DOHH2 (cell line): ENCODE data around the gene CCDC85A.

ENCODE experiments used
- H3F3A ChIP-seq: fragments of 200-600 bp; sonication (generic), shearing (Covaris generic); 2 replicates; pipeline ENCODE4 v1.6.0; 2016; ENCODE audit warnings: antibody characterized with exemption, mild to moderate bottlenecking; ENCODE audit not compliant: control insufficient read depth, insufficient read depth
- H3K27ac ChIP-seq: fragments of 200-600 bp; sonication (generic); 2 replicates; pipeline ENCODE4 v1.5.1; 2014; ENCODE audit warnings: low read depth, mild to moderate bottlenecking, low read length, moderate library complexity
- H3K27me3 ChIP-seq: fragments of 200-600 bp; sonication (generic); 2 replicates; pipeline ENCODE4 v1.6.1; 2014; ENCODE audit warnings: mild to moderate bottlenecking, low read length, mixed read lengths; ENCODE audit not compliant: control insufficient read depth
- H3K36me3 ChIP-seq: fragments of 200-600 bp; sonication (generic); 2 replicates; pipeline ENCODE4 v1.6.1; 2014; ENCODE audit warnings: mild to moderate bottlenecking, low read length, moderate library complexity, mixed read lengths; ENCODE audit not compliant: control insufficient read depth
- H3K4me1 ChIP-seq: fragments of 200-600 bp; sonication (generic); 2 replicates; pipeline ENCODE4 v1.6.1; 2014; ENCODE audit warnings: mild to moderate bottlenecking, low read length, mixed read lengths; ENCODE audit not compliant: control insufficient read depth
- H3K4me2 ChIP-seq: fragments of 200-600 bp; sonication (generic); 2 replicates; pipeline ENCODE4 v1.6.0; 2014; ENCODE audit warnings: mild to moderate bottlenecking, low read length, moderate library complexity
- H3K4me3 ChIP-seq: fragments of 200-600 bp; sonication (generic); 2 replicates; pipeline ENCODE4 v1.5.1; 2014; ENCODE audit warnings: mild to moderate bottlenecking, low read length, mixed read lengths
- H3K79me2 ChIP-seq: fragments of 200-600 bp; sonication (generic); 2 replicates; pipeline ENCODE4 v1.6.1; 2014; ENCODE audit warnings: mild to moderate bottlenecking, low read length, mixed read lengths; ENCODE audit not compliant: control insufficient read depth
- H3K9me2 ChIP-seq: fragments of 200-600 bp; sonication (generic); replicated peaks from 2 replicates; pipeline ENCODE4 v1.6.1; 2014; ENCODE audit warnings: mild to moderate bottlenecking, low read length, mixed read lengths; ENCODE audit not compliant: control insufficient read depth
- H3K9me3 ChIP-seq: fragments of 200-600 bp; sonication (generic); 2 replicates; pipeline ENCODE4 v1.6.1; 2014; ENCODE audit warnings: antibody characterized with exemption, low read length, mixed read lengths; ENCODE audit not compliant: control insufficient read depth, insufficient read depth
- H4K20me1 ChIP-seq: fragments of 200-600 bp; sonication (generic); 2 replicates; pipeline ENCODE4 v1.6.0; 2014; ENCODE audit warnings: low read depth, mild to moderate bottlenecking, antibody characterized with exemption, low read length, moderate library complexity; ENCODE audit not compliant: control insufficient read depth, insufficient read depth
- CTCF ChIP-seq: fragments of 200-600 bp; sonication (generic); IDR thresholded peaks from one replicate; pipeline ENCODE4 v1.5.1; 2014; ENCODE audit warnings: antibody characterized with exemption, mild to moderate bottlenecking, low read depth, low read length; ENCODE audit not compliant: poor library complexity, severe bottlenecking
- EZH2phosphoT487 ChIP-seq: fragments of 200-600 bp; sonication (generic); IDR thresholded peaks from 2 replicates; pipeline ENCODE4 v1.6.1; 2017; ENCODE audit warnings: borderline replicate concordance, mild to moderate bottlenecking, antibody characterized with exemption, low read length, moderate library complexity, mixed read lengths

CCDC85A gene

GRCh38 chr2:56179931-56180330, 3.9 kb upstream of the CCDC85A start:
- no peaks in the 10 kb centered on the region for H3K79me2 ChIP-seq
- no peak overlapping the region for H3K27ac ChIP-seq
- H3K36me3 ChIP-seq, result no peaks in the 10 kb centered on the region
- H3K9me2 ChIP-seq, result no peaks in the 10 kb centered on the region
- no peaks in the 10 kb centered on the region for H3K27me3 ChIP-seq
- H3K4me2 ChIP-seq, result no peak overlapping the region
- no peaks in the 10 kb centered on the region for H4K20me1 ChIP-seq
- no peak for TF ChIP-seq EZH2phosphoT487
- H3K4me3 ChIP-seq, result no peak overlapping the region
- no peaks in the 10 kb centered on the region for H3K9me3 ChIP-seq
- H3F3A ChIP-seq, result no peaks in the 10 kb centered on the region
- peaks cover 10% of the 10 kb centered on the region for H3K4me1 ChIP-seq

- Histone ChIP-seq H3K4me1 (peaks cover 27% of the 10 kb centered on the region), H3K36me3 (no peaks in the 10 kb centered on the region), H3F3A (no peaks in the 10 kb centered on the region), H3K4me2 (no peak overlapping the region), H3K4me3 (no peak overlapping the region), H4K20me1 (no peaks in the 10 kb centered on the region), H3K9me2 (no peaks in the 10 kb centered on the region), H3K27ac (no peak overlapping the region), H3K27me3 (no peaks in the 10 kb centered on the region), H3K79me2 (peaks cover 9% of the 10 kb centered on the region), H3K9me3 (no peaks in the 10 kb centered on the region)
- TF ChIP-seq CTCF (no peak), EZH2phosphoT487 (no peak)
Measured at GRCh38 chr2:56182420-56182819, 1.4 kb upstream of the CCDC85A start.

GRCh38 chr2:56184500-56185011, 766 bp downstream of the CCDC85A start:
- Histone ChIP-seq H3K9me2 (no peaks in the 10 kb centered on the region), H3K36me3 (no peaks in the 10 kb centered on the region), H3K9me3 (no peaks in the 10 kb centered on the region), H3F3A (no peaks in the 10 kb centered on the region), H3K4me3 (peak overlapping the region; percentile 73), H3K79me2 (peaks cover 12% of the 10 kb centered on the region), H3K27me3 (no peaks in the 10 kb centered on the region), H4K20me1 (no peaks in the 10 kb centered on the region), H3K4me1 (peaks cover 44% of the 10 kb centered on the region), H3K27ac (no peak overlapping the region; the same call in 1 of the 2 replicates), H3K4me2 (peak overlapping the region; percentile 63)
- TF ChIP-seq EZH2phosphoT487 (no peak), CTCF (no peak)

GRCh38 chr2:56185101-56185581, 1.4 kb downstream of the CCDC85A start:
- Histone ChIP-seq H3K4me1 (peaks cover 50% of the 10 kb centered on the region), H3K4me3 (peak overlapping the region; percentile 73), H3K9me3 (no peaks in the 10 kb centered on the region), H4K20me1 (no peaks in the 10 kb centered on the region), H3K4me2 (peak overlapping the region; percentile 63), H3K27ac (no peak overlapping the region), H3K79me2 (peaks cover 12% of the 10 kb centered on the region), H3K36me3 (no peaks in the 10 kb centered on the region), H3K9me2 (no peaks in the 10 kb centered on the region), H3K27me3 (no peaks in the 10 kb centered on the region), H3F3A (no peaks in the 10 kb centered on the region)
- no peak for TF ChIP-seq EZH2phosphoT487
- TF ChIP-seq CTCF, result no peak
